HepG2 (cell line): ENCODE data around the gene ZKSCAN8. TPM values are rescaled to one million over a fixed set of nuclear protein-coding genes. Genes with fewer than 3 reads are reported as not detected.

Experiments used
- BRF2 ChIP-seq: sonication (generic); formaldehyde crosslinking; IDR thresholded peaks from 2 replicates; pipeline ENCODE4 v1.8.1; 2022; ENCODE audit warnings: mild to moderate bottlenecking, missing genetic modification reagents
- MAFG ChIP-seq: sonication (generic); formaldehyde crosslinking; IDR thresholded peaks from 2 replicates; pipeline ENCODE4 v1.5.1; 2020; ENCODE audit warnings: mild to moderate bottlenecking, missing genetic modification reagents
- PBX2 ChIP-seq: IDR thresholded peaks from 2 replicates; pipeline ENCODE4 v1.6.1; 2016; ENCODE audit warnings: control low read depth
- PHB2 ChIP-seq: fragments of 450-650 bp; IDR thresholded peaks from 2 replicates; pipeline ENCODE4 v1.6.1; 2018; ENCODE audit not compliant: partially characterized antibody
- SNAPC4 ChIP-seq: sonication (generic); formaldehyde crosslinking; IDR thresholded peaks from 2 replicates; pipeline ENCODE4 v1.4.0; 2020; ENCODE audit warnings: mild to moderate bottlenecking, missing genetic modification reagents
- ZNF878 ChIP-seq: sonication (generic); formaldehyde crosslinking; IDR thresholded peaks from 2 replicates; pipeline ENCODE4 v1.8.1; 2023; ENCODE audit warnings: mild to moderate bottlenecking, missing genetic modification reagents, moderate library complexity
- polyA plus RNA-seq, 8 experiments: library from polyadenylated mRNA; depleted of rRNA in 3 of 8; stranded (reverse) in 7 of 8; unstranded in 1 of 8; fragments of >200 nt; fragmentation: Illumina TruSeq in 4 of 8; extraction: Trizol in 4 of 8; gene quantifications; 2 replicates each; pipeline versions ENCODE4 v1.2.1 to v1.2.3, GENCODE V29; 2011 to 2016; ENCODE audit warnings: low read depth in 4 of 8, missing spikeins in 1 of 8, mixed read lengths in 1 of 8; ENCODE audit not compliant: insufficient read depth in 1 of 8
- total RNA-seq, 5 experiments: library from RNA; depleted of rRNA; stranded (reverse); fragments of >200 nt; fragmentation: Illumina TruSeq; extraction: Trizol; gene quantifications; 2 replicates each; pipeline ENCODE4 v1.2.3, GENCODE V29; 2016; ENCODE audit warnings: low read depth in 1 of 5

ZKSCAN8 gene
- total and polyA plus RNA-seq, 2 of the 13 experiments (the other 11 are each of a cell fraction or from before 2014, with no cell fraction given) = 12.4 to 20.9 TPM

GRCh38 chr6:28161410-28162079, 19.9 kb downstream of the ZKSCAN8 start (continued):
- TF ChIP-seq SNAPC4 (CRISPR knock-in tag) = 0 out of 2 replicates have a peak, but pooled peaks have one; percentile 70
- TF ChIP-seq BRF2 = peak; percentile 61
- TF ChIP-seq PHB2 = no peak
- TF ChIP-seq ZNF878 (CRISPR knock-in tag) = no peak; the same call in 1 of the 2 replicates
- no peak for TF ChIP-seq MAFG
- TF ChIP-seq PBX2 (CRISPR knock-in tag) = no peak
